Measurements from ENCODE around the gene F2RL3.

The F2RL3 gene

GRCh38 chr19:16875584-16876555 lies 12.9 kb upstream of the F2RL3 start:
- no peak for DNase-seq (ENCODE audit: low read depth)

- DNase-seq (ENCODE audit: low read depth) = no peak
Observed at GRCh38 chr19:16876904-16877361, 11.9 kb upstream of the F2RL3 start.

GRCh38 chr19:16877581-16877980 lies 11.2 kb upstream of the F2RL3 start:
- no peak for DNase-seq (ENCODE audit: low read depth)

- DNase-seq (ENCODE audit: low read depth) = no peak
Observed at GRCh38 chr19:16878181-16878965, 10.4 kb upstream of the F2RL3 start.

GRCh38 chr19:16880884-16881554 lies 7.8 kb upstream of the F2RL3 start:
- no peak for DNase-seq (ENCODE audit: low read depth)

- no peak for DNase-seq (ENCODE audit: low read depth)
Observed at GRCh38 chr19:16882146-16882545, 6.7 kb upstream of the F2RL3 start.

GRCh38 chr19:16883522-16883921 lies 5.3 kb upstream of the F2RL3 start:
- DNase-seq (ENCODE audit: low read depth) = no peak

GRCh38 chr19:16885166-16885565 lies 3.6 kb upstream of the F2RL3 start:
- DNase-seq (ENCODE audit: low read depth) = no peak

GRCh38 chr19:16886305-16886880 lies 2.4 kb upstream of the F2RL3 start:
- no peak for DNase-seq (ENCODE audit: low read depth)

- DNase-seq (ENCODE audit: low read depth) = no peak
Observed at GRCh38 chr19:16887353-16888265, 1.2 kb upstream of the F2RL3 start.

- no peak for DNase-seq (ENCODE audit: low read depth)
Observed at GRCh38 chr19:16889366-16889882, 625 bp downstream of the F2RL3 start.

- no peak for DNase-seq (ENCODE audit: low read depth)
Observed at GRCh38 chr19:16889883-16890460, 1.2 kb downstream of the F2RL3 start.

GRCh38 chr19:16890461-16891184 lies 1.8 kb downstream of the F2RL3 start:
- no peak for DNase-seq (ENCODE audit: low read depth)

GRCh38 chr19:16891696-16892382 lies 3.0 kb downstream of the F2RL3 start:
- DNase-seq (ENCODE audit: low read depth) = no peak

- DNase-seq (ENCODE audit: low read depth) = no peak
Observed at GRCh38 chr19:16892436-16892835, 3.6 kb downstream of the F2RL3 start.

- DNase-seq (ENCODE audit: low read depth) = no peak
Observed at GRCh38 chr19:16892868-16893685, 4.3 kb downstream of the F2RL3 start.

- DNase-seq (ENCODE audit: low read depth) = no peak
Observed at GRCh38 chr19:16893686-16893989, 4.8 kb downstream of the F2RL3 start.

GRCh38 chr19:16894080-16894479 lies 5.3 kb downstream of the F2RL3 start:
- no peak for DNase-seq (ENCODE audit: low read depth)
